GM18508 (cell line): ENCODE data around the gene SLC17A3.

Source experiments
- ATAC-seq: cut with Tn5 transposase; IDR thresholded peaks from one replicate; pipeline ENCODE4 v1.9.1; 2021; ENCODE audit warnings: moderate number of reproducible peaks; ENCODE audit not compliant: insufficient read depth, unreplicated experiment

Gene SLC17A3

GRCh38 chr6:25844518-25844917 lies 29.5 kb downstream of the SLC17A3 start:
- ATAC-seq: no peak

DNA sequence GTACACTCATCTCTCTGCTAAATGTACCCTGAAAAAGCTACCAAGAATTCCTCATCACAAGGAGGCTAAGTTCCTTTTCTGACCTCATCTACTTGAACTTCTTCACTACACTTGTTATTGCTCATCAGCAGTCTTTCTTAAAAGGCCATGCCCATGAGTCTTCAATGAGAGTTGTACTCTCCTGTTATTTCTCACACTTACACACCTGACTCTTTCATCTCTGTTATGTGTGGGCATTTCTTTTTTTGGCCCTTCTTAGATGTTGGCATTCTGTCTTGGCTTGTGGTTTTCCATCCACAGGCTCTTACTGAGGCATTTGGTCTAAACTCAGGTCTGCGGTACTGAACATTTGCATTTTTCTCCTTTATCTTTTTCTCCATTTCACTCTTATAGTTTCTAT lies 31.5 kb downstream of the SLC17A3 start:
- no peak for ATAC-seq

DNA sequence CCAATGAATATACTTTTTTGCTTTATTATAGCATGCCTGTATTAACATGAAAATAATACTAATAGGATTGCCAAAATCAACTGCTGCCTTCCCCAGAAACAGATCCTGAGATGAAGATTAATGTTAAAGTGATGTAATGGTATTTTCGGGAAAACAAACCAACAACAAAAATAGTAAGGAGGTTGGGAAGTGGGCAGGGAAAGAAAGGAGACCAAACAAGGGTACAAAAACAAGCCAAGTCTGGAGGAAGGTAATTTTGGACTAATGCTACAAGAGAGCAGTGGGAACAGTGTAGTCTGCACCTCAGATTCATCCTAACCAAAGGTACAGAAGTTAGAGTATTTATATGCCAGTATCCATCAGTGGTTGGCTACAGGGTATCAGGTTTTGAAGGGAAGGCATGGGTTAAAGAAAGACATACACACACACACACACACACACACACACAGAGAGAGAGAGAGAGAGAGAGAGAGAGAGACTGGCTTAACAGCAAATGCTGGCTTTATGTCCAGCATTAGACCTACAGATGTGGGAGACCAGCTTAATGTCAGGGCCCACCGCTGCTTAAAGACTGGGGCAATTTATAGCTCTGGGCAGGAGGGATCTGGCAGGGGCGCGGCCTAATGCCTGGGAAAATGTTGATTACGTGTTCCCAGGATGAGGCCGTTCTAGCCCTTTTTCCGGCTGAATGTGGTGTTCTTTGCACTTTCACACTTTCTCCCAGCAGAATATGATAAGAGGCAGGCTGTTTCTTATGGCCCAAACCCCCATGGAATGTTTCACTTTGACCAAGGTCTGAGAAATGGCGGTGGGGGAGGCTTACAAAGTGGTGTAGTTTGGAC lies 38.4 kb downstream of the SLC17A3 start:
- ATAC-seq: no peak

GRCh38 chr6:25834950-25835349 lies 39.1 kb downstream of the SLC17A3 start:
- ATAC-seq: no peak

GRCh38 chr6:25833136-25833535 lies 40.9 kb downstream of the SLC17A3 start:
- ATAC-seq: no peak

- ATAC-seq: no peak
Observed at GRCh38 chr6:25832670-25833069, 41.4 kb downstream of the SLC17A3 start.

DNA sequence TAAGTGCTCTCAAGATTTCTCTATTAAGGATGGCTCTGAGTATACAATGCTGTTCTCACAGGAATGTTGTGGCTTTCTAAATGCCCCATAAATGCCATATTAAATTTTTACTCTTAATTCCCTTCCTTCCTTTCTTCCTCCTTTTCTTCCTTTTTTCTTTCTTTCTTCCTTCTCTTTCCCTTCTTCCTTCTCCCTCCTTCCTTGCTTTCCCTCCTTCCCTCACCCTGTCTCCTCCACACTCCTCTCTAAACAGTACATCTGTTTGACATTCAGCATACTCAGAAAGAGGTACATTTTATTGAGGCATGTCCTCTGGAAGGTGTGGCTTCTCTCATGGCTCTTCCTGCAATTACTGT lies 41.8 kb downstream of the SLC17A3 start:
- no peak for ATAC-seq

- no peak for ATAC-seq
Observed at GRCh38 chr6:25831532-25832306, 42.3 kb downstream of the SLC17A3 start, which contains the start of gene SLC17A1. Gene SLC17A1 (minus strand): TSS chr6:25832052. CDS start chr6:25830557, 1,495 bp downstream.

DNA sequence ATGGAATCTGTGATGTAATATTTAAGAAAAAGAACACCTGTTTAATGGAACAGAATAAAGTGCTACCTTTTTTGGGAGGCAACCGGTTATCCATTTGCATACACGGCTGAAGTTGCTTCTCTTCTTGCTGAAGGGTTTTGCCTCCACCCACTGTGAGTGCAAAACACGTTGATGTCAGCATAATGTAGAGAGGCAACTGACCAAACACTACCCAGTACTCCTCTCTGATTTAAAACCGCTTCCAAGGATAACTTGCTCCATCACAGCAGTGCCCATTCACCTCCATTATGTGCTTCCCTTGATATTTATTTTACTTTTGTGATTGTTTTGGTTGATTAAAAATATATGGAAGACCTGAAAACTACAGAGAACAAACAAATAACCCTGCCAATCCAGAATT lies 43.6 kb downstream of the SLC17A3 start:
- ATAC-seq: no peak

DNA sequence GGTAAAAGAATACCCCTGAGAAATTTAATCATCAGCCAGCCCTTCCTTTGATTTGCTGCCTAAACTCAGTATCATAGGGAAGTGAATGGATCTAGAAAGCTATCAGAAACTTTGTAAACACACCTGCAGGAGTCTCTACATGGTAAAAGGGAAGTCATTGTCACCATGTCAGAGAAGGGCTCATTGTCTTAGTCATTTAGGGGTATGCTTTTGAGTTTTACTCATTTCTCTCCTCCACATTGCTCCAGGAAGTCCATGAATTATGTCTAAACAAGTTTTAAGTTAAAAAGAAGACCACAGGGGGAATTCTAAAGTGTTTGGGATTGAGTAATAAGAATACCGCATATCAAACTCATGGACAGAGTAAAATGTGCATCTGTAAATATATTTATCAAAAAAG lies 44.7 kb downstream of the SLC17A3 start:
- ATAC-seq: peak; percentile 68

DNA sequence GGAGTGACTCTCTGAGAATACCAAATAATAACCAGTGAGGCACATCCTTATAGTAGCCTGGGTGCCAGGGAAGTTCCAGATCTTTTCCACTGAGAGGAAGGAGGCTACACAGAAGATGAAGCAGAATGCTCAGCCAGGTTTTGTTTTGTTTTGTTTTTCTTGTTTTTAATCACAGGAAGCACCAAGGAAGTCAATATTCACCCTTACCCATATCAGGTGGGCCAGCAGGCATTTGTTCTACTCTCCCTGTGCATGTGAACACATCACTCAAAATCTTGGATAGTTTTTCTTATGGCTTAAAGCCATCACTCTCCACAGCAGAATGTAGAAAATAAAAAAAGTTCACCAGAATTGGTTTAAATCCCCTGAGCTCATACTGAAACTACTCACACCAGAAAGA lies 52.7 kb downstream of the SLC17A3 start:
- ATAC-seq: no peak

DNA sequence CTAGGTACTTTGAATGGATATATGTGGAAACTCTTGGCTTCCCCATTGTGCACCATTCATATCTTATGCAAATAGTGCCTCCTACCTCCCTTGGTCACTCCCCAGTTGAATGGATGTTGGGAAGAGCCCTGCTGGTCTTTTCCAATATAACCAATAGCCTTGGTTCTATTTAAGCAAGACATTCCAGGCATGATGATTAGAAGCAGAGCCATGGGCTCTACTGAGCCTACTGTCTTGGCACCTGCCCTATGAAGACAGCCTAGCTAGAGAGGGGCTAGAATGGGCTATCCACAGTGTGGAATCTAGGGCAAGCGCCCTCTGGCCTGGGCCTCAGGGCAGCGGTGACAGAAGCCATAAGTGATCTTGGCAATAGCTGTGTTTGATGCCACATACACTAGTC lies 57.8 kb downstream of the SLC17A3 start:
- ATAC-seq: no peak

GRCh38 chr6:25815194-25815593 lies 58.8 kb downstream of the SLC17A3 start:
- ATAC-seq: no peak

DNA sequence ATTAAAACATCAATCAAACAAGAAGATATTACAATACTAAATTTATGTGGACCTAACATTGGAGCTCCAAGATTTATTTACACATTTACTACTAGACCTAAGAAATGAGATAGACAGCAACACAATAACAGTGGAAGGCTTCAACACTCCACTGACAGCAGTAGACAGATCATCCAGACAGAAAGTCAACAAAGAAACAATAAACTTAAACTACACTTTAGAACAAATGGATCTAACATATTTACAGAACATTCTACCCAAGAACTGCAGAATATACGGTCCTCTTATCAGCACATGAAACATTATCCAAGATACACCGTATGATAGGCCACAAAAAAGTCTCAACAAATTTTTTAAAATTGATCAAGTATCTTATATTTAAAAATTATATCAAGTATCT lies 69.2 kb downstream of the SLC17A3 start:
- ATAC-seq: no peak

GRCh38 chr6:25801436-25801835 lies 72.6 kb downstream of the SLC17A3 start:
- no peak for ATAC-seq
